Measurements from ENCODE around the gene MAGEA12.
"Not testable (repeated sequence)": the region's sequence is repeated elsewhere in the genome, so short reads cannot be mapped to it uniquely, and the experiment has no call there.

DNA sequence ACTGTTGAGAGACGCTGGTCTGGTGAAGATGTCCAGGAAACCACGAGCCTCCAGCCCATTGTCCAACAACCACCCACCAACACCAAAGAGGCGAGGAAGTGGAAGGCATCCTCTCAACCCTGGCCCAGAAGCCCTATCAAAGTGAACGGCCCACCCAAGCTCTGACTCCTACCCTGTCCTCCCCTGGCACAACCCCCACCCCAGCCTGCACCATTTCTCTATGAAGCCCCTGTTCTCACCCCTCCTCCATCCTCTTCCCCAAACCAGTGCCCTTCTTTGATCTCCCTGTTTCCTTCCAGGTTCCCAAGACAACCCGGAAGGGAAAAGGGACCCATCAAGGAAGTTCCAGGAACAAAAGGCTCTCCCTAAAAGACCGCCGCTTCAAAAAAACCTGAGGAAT is 26.0 kb downstream of the MAGEA12 start:
- TF ChIP-seq NFRKB (IDR thresholded peaks at IDR 0.05); ELF4 (IDR thresholded peaks at IDR 0.05); BHLHE40 (IDR thresholded peaks at IDR 0.05; ENCODE audit: borderline replicate concordance); FOXM1 (IDR thresholded peaks at IDR 0.05; ENCODE audit: borderline replicate concordance); SUZ12 (IDR thresholded peaks at IDR 0.05); ZNF384 (IDR thresholded peaks at IDR 0.05); SP1 (IDR thresholded peaks at IDR 0.05); FOXK2 (IDR thresholded peaks at IDR 0.05); FOXA1 (IDR thresholded peaks at IDR 0.05); ARNT (IDR thresholded peaks at IDR 0.05); HDGF (IDR thresholded peaks at IDR 0.05; ENCODE audit: borderline replicate concordance); TARDBP (IDR thresholded peaks at IDR 0.05): not testable (repeated sequence)
- TF ChIP-seq, protein P1, sequence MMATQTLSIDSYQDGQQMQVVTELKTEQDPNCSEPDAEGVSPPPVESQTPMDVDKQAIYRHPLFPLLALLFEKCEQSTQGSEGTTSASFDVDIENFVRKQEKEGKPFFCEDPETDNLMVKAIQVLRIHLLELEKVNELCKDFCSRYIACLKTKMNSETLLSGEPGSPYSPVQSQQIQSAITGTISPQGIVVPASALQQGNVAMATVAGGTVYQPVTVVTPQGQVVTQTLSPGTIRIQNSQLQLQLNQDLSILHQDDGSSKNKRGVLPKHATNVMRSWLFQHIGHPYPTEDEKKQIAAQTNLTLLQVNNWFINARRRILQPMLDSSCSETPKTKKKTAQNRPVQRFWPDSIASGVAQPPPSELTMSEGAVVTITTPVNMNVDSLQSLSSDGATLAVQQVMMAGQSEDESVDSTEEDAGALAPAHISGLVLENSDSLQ (IDR thresholded peaks at IDR 0.05), result not testable (repeated sequence)

Measured in HEK293T (cell line).